WTC11 (cell line): ENCODE measurements around the gene PRR33.

Experiments
- ATF2 ChIP-seq: sonication (generic); formaldehyde crosslinking; IDR thresholded peaks from 2 replicates; pipeline ENCODE4 v1.8.1; 2022; ENCODE audit warnings: low read depth, missing genetic modification reagents, borderline replicate concordance
- CREB1 ChIP-seq: sonication (generic); formaldehyde crosslinking; IDR thresholded peaks from 2 replicates; pipeline ENCODE4 v1.8.0; 2023; ENCODE audit warnings: mild to moderate bottlenecking, missing genetic modification reagents
- CTCF ChIP-seq: fragments of 200-600 bp; IDR thresholded peaks from 2 replicates; pipeline ENCODE4 v1.8.0; 2022; ENCODE audit warnings: antibody characterized with exemption
- E2F4 ChIP-seq: sonication (generic); formaldehyde crosslinking; IDR thresholded peaks from 2 replicates; pipeline ENCODE4 v1.8.1; 2022; ENCODE audit warnings: low read depth, mild to moderate bottlenecking, moderate library complexity, missing genetic modification reagents, borderline replicate concordance
- FOXJ3 ChIP-seq: sonication (generic); formaldehyde crosslinking; IDR thresholded peaks from 2 replicates; pipeline ENCODE4 v1.9.0; 2021; ENCODE audit warnings: missing genetic modification reagents, mild to moderate bottlenecking, borderline replicate concordance
- FOXP4 ChIP-seq: sonication (generic); formaldehyde crosslinking; IDR thresholded peaks from 2 replicates; pipeline ENCODE4 v1.8.0; 2022; ENCODE audit warnings: mild to moderate bottlenecking, missing genetic modification reagents
- NR1H2 ChIP-seq: sonication (generic); formaldehyde crosslinking; IDR thresholded peaks from 2 replicates; pipeline ENCODE4 v1.9.0; 2021; ENCODE audit warnings: mild to moderate bottlenecking, moderate library complexity, missing genetic modification reagents
- TEAD4 ChIP-seq: sonication (generic); formaldehyde crosslinking; IDR thresholded peaks from 2 replicates; pipeline ENCODE4 v1.8.0; 2022; ENCODE audit warnings: mild to moderate bottlenecking, missing genetic modification reagents
- USF2 ChIP-seq: sonication (generic); formaldehyde crosslinking; IDR thresholded peaks from 2 replicates; pipeline ENCODE4 v1.8.1; 2023; ENCODE audit warnings: mild to moderate bottlenecking, missing genetic modification reagents, moderate library complexity
- ZBTB43 ChIP-seq: sonication (generic); formaldehyde crosslinking; IDR thresholded peaks from 2 replicates; pipeline ENCODE4 v1.8.1; 2023; ENCODE audit warnings: mild to moderate bottlenecking, missing genetic modification reagents
- ZNF396 ChIP-seq: fragments of 250-450 bp; sonication (Bioruptor Pico); IDR thresholded peaks from 2 replicates; pipeline ENCODE4 v1.8.0; 2021; ENCODE audit warnings: mild to moderate bottlenecking, moderate library complexity, borderline replicate concordance

- TF ChIP-seq FOXJ3 (no peak), CTCF (no peak), FOXP4 (CRISPR knock-in tag) (no peak), ZBTB43 (CRISPR knock-in tag) (no peak), CREB1 (CRISPR knock-in tag) (no peak), ZNF396 (CRISPR knock-in tag) (no peak), USF2 (no peak), ATF2 (CRISPR knock-in tag) (no peak), E2F4 (CRISPR knock-in tag) (no peak), NR1H2 (CRISPR knock-in tag) (no peak), TEAD4 (CRISPR knock-in tag) (no peak)
Measured at GRCh38 chr11:1858154-1858553, 33.5 kb downstream of the PRR33 start.
